NK-92 treated with Interleukin-12 subunit alpha and Interleukin-12 subunit beta, amount 100 ng/mL, for 24 hours (cell line): ENCODE data around the gene BACH1.
"Not testable (repeated sequence)": the region's sequence is repeated elsewhere in the genome, so short reads cannot be mapped to it uniquely, and the experiment has no call there.

ENCODE experiments used
- DNase-seq: peaks from one replicate; lab custom pipeline; 2025; lab: John Stamatoyannopoulos, UW

The BACH1 gene

GRCh38 chr21:29346771-29347170, 48.0 kb downstream of the BACH1 start:
- no peak for DNase-seq

DNA sequence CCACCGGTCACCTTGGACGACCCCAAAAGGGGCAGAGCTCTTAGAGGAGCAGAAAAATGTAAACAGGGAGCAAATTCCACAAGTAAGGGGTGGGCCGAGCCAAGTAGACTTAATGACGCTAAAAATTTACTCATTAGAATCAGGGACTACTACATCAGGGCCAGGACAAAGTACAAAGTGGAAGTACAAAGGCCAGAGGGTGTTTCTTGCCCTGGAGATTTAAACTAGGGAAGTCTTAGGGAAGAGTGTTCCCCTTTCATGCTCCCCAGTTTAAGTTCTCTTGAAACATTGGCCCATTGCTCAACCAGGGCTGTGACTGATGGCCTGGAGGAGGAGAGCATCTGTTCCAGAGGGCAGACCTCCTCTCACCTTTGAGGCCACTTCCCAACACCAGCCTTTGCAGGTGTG, 48.6 kb downstream of the BACH1 start:
- no peak for DNase-seq

- no peak for DNase-seq
These were observed 51.0 kb downstream of the BACH1 start for GRCh38 chr21:29349702-29350101.

- no peak for DNase-seq
These were observed 51.6 kb downstream of the BACH1 start for GRCh38 chr21:29350246-29350779.

GRCh38 chr21:29351691-29352090, 53.0 kb downstream of the BACH1 start:
- DNase-seq = no peak

DNA sequence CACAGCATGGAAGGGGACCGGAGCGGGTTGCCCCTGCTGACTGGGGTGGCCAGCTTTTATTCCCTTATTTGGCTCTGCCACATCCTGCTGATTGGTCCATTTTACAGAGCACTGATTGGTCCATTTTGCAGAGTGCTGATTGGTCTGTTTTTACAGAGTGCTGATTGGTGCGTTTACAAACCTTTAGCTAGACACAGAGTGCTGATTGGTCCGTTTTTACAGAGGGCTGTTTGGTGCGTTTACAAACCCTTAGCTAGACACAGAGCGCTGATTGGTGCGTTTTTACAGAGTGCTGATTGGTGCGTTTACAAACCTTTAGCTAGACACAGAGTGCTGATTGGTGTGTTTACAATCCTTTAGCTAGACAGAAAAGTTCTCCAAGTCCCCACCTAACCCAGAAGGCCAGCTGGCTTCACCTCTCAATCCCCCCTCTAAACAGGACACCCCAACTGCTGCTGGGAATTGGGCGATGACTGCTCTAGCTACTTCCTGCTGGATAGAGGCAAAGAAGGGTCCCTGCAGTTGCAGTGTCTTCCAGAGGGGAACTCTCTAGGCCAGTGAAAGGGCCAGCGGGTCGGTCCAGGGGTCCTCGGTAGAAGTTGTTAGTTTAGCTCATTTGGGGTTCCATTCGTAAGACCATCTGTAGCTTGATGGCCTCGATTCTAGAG, 56.5 kb downstream of the BACH1 start:
- DNase-seq = not testable (repeated sequence)

GRCh38 chr21:29356291-29356690, 57.6 kb downstream of the BACH1 start:
- DNase-seq = not testable (repeated sequence)

DNA sequence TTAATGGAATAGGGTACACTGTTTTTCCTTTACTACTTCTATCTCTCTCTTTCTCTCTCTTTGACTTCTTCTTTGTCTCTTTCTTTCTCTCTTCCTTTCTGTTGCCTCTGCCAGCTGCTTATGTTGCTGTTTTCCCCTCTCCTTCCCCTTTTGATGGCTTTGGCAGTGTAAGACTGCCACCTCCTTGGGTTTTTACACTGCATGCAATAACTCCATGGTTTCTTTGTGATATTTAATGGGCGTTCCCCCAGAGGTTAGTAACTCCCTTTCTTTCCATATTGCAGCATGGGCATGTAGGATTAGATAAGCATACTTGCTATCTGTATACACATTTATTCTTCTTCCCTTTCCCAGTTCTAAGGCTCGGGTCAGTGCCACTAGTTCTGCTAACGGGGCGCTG, 58.1 kb downstream of the BACH1 start:
- not testable (repeated sequence) for DNase-seq

DNA sequence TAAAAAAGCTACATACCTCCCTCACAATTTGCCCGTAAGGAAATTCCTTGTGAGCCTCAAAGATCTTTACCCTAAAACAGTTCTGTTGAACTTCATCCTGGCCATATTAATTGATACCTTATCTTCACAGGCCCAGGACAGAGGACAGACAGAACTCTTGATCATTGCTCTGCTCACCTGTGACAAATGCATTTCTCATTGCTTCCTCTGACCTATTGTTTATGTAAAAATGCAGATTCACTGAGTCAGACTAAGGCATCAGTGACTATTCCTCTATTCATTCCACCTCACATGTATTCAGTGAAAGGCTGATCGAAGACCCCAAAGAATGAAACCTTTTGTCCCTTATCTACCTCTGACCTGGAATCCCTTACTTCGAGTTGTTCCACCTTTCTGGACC, 61.0 kb downstream of the BACH1 start:
- no peak for DNase-seq

DNA sequence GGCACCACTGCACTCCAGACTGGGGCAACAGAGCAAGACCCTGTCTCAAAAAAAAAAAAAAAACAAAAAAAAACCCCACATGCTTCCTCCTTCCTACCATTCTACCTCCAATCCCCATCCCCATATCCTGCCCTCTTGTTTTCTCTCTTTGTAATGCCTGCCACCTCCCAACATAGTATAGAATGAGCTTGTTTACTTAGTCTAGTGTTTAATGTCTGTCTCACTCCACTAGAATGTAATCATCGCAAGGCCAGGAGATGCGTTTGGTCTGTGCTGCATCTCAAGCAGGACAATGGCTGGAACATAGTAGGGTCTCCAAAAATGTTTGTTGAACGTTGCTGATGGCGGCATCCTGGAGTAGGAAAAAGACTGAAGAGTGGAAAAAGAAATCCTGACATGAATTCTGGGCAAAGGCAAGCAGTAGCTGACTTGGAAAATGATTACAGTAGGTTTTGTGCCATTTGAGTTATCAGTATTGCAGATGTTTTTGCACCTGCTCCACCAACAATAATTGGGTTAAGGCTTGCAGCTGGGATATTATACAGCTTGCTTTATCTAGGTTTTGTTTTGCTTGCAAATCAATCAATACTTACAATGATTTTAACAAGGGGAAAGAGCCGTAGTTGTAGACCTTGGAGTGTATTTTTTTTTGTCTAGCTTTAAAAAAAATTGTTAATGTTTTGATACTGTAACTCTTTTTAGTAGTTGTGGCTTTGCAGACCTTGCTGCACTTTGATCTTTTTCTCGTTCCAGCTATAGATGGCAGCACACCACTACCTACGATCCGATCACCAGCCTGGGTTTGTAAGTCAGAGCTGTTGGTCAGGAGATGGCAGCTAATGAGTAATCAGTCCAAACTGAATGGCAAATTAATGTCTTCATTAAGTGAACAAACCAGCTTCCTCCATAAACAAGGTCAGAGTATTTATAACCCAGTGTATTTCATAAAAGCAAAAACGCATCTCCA, 62.4 kb downstream of the BACH1 start:
- DNase-seq = no peak

- DNase-seq = no peak
These were observed 64.0 kb downstream of the BACH1 start for GRCh38 chr21:29362758-29363157.

- no peak for DNase-seq
These were observed 67.0 kb downstream of the BACH1 start for GRCh38 chr21:29365661-29366265.

GRCh38 chr21:29366532-29366931, 67.8 kb downstream of the BACH1 start:
- no peak for DNase-seq

- no peak for DNase-seq
These were observed 68.6 kb downstream of the BACH1 start for GRCh38 chr21:29367335-29367734.

GRCh38 chr21:29368906-29369305, 70.2 kb downstream of the BACH1 start:
- no peak for DNase-seq

- DNase-seq = no peak
These were observed 72.7 kb downstream of the BACH1 start for GRCh38 chr21:29371464-29371863.

DNA sequence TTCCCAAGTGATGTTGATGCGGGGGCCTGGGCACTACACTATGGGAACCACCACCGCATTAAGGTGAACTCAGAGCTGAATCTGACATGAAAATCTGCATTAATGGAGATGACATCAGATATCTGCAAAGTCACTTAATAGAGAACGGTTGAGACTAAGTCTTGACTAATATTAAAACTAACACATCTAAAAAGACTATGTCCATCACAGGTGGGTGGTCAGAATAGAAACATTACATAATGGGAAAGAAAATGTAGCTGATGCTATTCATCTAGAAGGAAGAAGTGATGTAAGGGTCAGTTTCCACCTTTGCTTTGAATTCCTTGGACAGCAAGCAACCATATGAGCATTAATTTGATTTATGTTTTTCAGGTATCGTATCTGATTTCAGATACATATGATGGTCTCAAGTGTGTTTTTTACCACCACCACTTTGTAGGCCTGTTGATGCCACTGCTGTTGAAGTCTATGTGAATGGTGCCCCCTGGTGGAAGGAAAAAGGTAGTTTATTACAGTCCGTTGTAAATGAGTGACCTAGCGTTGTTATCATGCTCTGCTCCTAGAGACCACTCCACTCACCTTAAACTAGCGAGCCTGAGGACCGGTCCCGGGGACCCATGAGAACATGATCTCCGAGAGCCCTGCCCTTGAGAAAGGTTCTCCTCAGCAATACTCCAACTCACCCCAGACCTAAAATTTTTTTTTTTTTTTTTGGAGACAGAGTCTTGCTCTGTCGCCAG, 73.5 kb downstream of the BACH1 start:
- DNase-seq = peak; percentile 14

GRCh38 chr21:29374481-29374880, 75.8 kb downstream of the BACH1 start:
- DNase-seq = no peak

- peak; percentile 6 for DNase-seq
These were observed 77.8 kb downstream of the BACH1 start for GRCh38 chr21:29376556-29376955.

DNA sequence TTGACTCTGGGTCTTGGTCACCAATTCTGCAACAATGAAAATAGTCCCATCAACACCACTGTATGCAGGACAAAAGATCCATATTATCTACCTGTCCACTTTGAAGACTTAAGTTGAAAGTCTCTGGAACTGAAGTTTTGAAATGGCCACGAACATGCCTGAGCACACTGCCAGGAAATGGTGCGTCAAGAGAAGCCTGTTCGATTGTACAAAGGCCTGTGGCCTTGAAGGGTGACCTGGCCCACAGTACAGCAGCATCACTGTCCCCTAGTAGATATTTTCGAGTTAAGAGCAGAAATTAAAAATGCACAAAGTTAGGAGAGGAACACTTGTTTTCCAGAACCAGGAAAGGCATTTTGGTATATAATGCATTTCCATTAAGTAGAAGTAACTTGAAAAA, 78.5 kb downstream of the BACH1 start:
- no peak for DNase-seq

- DNase-seq = no peak
These were observed 80.1 kb downstream of the BACH1 start for GRCh38 chr21:29378832-29379231.

DNA sequence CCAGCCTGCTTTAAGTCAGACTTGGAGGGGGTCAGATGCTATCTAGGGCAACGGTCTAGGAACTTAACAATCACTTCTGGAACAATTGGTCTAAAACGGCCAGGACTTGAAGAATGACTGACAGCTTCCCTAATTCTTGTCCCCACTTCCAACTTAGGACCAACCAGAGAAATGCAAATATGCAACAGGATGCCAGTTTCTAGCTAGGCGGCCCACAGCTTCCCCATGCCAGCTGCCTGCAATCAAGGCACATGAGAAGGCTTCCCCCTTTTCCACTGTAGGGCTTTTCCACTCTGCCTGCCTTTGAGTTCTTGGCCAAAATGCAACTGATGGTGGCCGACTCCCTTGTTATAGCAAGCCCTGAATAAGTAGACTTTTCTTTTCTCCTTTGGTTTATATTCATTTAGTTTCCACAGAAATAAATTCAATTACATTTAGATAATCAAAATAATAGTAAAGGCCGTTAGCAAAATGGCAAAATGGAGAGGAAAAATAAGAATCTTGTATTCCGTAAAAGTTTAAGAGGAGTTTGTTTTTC, 80.9 kb downstream of the BACH1 start:
- no peak for DNase-seq
